ENCODE measurements around the gene NUDT13.

DNA sequence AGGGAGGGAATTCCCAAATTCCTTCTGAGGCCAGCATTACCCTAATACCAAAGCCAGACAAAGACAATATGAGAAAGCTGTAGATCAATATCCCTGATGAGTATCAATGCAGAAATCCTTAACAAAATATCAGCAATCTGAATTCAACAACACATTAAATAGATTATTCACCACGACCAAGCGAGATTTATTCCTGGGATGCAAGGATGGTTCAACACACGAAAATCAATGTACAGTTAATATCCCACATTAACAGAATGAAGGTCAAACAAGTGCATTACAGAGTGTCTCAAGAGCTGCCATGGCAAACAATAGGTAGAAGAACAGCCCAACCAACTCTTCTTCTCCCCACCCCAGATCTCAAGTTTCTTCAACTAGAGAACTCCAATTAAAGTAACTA is 51.4 kb downstream of the NUDT13 start:
- TF ChIP-seq, protein P1, sequence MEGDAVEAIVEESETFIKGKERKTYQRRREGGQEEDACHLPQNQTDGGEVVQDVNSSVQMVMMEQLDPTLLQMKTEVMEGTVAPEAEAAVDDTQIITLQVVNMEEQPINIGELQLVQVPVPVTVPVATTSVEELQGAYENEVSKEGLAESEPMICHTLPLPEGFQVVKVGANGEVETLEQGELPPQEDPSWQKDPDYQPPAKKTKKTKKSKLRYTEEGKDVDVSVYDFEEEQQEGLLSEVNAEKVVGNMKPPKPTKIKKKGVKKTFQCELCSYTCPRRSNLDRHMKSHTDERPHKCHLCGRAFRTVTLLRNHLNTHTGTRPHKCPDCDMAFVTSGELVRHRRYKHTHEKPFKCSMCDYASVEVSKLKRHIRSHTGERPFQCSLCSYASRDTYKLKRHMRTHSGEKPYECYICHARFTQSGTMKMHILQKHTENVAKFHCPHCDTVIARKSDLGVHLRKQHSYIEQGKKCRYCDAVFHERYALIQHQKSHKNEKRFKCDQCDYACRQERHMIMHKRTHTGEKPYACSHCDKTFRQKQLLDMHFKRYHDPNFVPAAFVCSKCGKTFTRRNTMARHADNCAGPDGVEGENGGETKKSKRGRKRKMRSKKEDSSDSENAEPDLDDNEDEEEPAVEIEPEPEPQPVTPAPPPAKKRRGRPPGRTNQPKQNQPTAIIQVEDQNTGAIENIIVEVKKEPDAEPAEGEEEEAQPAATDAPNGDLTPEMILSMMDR (IDR thresholded peaks at IDR 0.05; ENCODE audit: low read depth, low read length) = no peak
- TF ChIP-seq EZH2phosphoT487 (IDR thresholded peaks at IDR 0.05; ENCODE audit: low read depth) = no peak

Data from OCI-LY3 (cell line).